ENCODE data around the gene RPS19.
A peak's percentile ranks its signal among the peaks of the same experiment; 100 is the strongest.

RPS19 gene

GRCh38 chr19:41876847-41877832 is 17.1 kb downstream of the RPS19 start, which contains the start of gene CD79A:
Gene CD79A, plus strand, starts transcription at chr19:41877279. Its CDS starts 26 bp downstream, at chr19:41877305.
- intact Hi-C loops (cut with DNase I) = no loop called here
- peak in 1 of 10 donors; percentile 55 for DNase-seq

- intact Hi-C loops (cut with DNase I) = no loop called here
These were observed 18.2 kb downstream of the RPS19 start for GRCh38 chr19:41877916-41878905.

GRCh38 chr19:41879080-41879479 is 19.0 kb downstream of the RPS19 start:
- intact Hi-C loops (cut with DNase I) = no loop called here
- DNase-seq = no peak

More at GRCh38 chr19:41877916-41878905, 18.2 kb downstream of the RPS19 start:
- no peak for DNase-seq

GRCh38 chr19:41879670-41880328 is 19.7 kb downstream of the RPS19 start:
- DNase-seq = no peak
- intact Hi-C loops (cut with DNase I) = no loop called here

GRCh38 chr19:41880329-41880708 is 20.3 kb downstream of the RPS19 start:
- intact Hi-C loops (cut with DNase I) = no loop called here

GRCh38 chr19:41882568-41883462 is 22.8 kb downstream of the RPS19 start, which contains the start of gene ARHGEF1:
Gene ARHGEF1, plus strand, starts transcription at chr19:41883184. Its CDS starts 4,899 bp downstream, at chr19:41888083.
- peak in 1 of 10 donors; percentile 39 for DNase-seq
- intact Hi-C loops (cut with DNase I) = no loop called here

More at GRCh38 chr19:41880329-41880708, 20.3 kb downstream of the RPS19 start:
- no peak for DNase-seq

GRCh38 chr19:41883463-41883820 is 23.4 kb downstream of the RPS19 start:
- DNase-seq = no peak
- intact Hi-C loops (cut with DNase I) = no loop called here

GRCh38 chr19:41883821-41884733 is 24.0 kb downstream of the RPS19 start:
- intact Hi-C loops (cut with DNase I) = loop anchor here (1.0 kb wide), 1 partner anchor 24 kb away; the partner anchor contains the start of gene RPS19
- peak; percentile 90 to 100 (median 96) for DNase-seq

GRCh38 chr19:41886761-41887710 is 27.0 kb downstream of the RPS19 start:
- intact Hi-C loops (cut with DNase I) = no loop called here
- no peak for DNase-seq

- intact Hi-C loops (cut with DNase I) = no loop called here
- DNase-seq = peak in 6 of 10 donors; percentile 26 to 94 (median 53)
These were observed 27.8 kb downstream of the RPS19 start for GRCh38 chr19:41887711-41888382.

- intact Hi-C loops (cut with DNase I) = no loop called here
- DNase-seq = no peak
These were observed 28.9 kb downstream of the RPS19 start for GRCh38 chr19:41888926-41889325.

- no peak for DNase-seq
- intact Hi-C loops (cut with DNase I) = no loop called here
These were observed 29.8 kb downstream of the RPS19 start for GRCh38 chr19:41889896-41890295.

- no peak for DNase-seq
- intact Hi-C loops (cut with DNase I) = no loop called here
These were observed 30.9 kb downstream of the RPS19 start for GRCh38 chr19:41890936-41891335.

GRCh38 chr19:41892173-41892902 is 32.3 kb downstream of the RPS19 start:
- DNase-seq = no peak
- intact Hi-C loops (cut with DNase I) = no loop called here

GRCh38 chr19:41893899-41894298 is 33.8 kb downstream of the RPS19 start:
- no peak for DNase-seq
- intact Hi-C loops (cut with DNase I) = no loop called here

- DNase-seq = no peak
- intact Hi-C loops (cut with DNase I) = no loop called here
These were observed 34.3 kb downstream of the RPS19 start for GRCh38 chr19:41894350-41894749.
